HG03439 (cell line): ENCODE results near the gene ARHGAP40.

Source experiments
- ATAC-seq: cut with Tn5 transposase; IDR thresholded peaks from one replicate; pipeline ENCODE4 v1.9.1; 2021; ENCODE audit warnings: mild to moderate bottlenecking, moderate library complexity; ENCODE audit not compliant: unreplicated experiment

The ARHGAP40 gene

DNA sequence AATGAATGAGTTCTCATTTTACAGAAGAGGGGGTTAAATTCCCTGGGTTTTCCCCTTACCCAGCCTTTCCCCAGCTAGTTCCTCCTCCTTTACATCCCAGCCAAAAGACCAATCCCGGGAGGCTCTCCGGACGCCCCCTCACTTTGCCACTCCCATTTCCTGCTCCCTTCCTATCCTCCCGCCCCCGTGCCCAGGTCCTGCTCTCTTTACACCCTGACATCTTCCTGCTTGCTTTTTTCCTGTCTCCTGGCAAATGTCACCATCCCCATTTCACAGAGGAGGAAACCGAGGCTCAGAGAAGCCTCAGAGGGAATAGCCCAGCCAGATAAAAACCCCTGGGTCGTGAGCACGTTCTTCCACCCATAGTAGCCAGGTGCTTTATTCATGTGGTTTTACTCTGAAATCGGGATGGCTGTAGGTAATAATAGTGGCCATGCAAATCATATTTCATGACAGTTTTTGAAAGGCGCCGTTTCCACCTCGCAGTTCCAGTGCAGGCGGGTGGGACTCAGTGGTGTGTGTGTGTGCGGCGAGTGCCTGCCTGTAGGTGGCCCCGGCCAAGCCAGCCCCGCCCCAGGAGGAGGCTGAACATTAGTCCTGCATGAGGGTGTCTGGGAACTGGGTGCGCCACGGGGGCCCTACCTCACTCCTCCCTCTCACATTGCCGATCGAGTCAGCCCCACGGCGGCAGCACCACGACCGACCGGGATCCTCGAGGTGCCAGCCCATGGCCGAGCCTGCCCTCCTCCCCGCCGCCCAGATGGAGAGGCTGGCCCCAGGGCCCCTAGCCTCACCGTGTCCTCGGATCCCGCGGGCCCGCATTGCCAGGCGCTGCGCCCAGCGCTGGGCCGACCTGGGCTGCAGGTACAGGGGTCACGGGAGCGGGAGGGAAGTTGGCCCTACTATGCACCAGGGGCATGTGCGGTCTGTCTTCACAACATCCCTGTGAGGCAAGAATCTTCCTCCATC, at the start of gene ARHGAP40:
Gene ARHGAP40 (plus strand): TSS at position 594 of the 969 bp plus-strand sequence.
- no peak for ATAC-seq

- ATAC-seq = no peak
Observed at GRCh38 chr20:38554986-38555385, 46.6 kb upstream of the ARHGAP40 start.

DNA sequence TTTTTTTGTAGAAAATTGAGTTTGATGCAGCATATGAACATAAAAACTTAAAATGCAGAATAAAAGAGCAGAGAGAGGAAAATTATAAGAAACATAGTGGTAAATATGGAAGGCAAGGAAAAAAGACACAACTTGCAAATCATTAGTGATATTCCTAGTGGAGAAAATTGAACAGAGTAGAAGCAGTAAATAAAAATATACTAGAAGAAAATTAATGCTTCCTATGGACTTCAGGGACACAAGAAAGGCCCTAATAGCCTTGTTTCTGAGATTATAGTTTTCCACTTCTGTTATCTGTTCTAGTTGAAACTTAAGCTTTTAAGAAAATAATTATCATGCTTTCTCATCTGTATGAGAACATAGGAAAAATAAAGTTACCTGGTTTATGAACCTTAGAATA, 46.2 kb upstream of the ARHGAP40 start:
- ATAC-seq = no peak

DNA sequence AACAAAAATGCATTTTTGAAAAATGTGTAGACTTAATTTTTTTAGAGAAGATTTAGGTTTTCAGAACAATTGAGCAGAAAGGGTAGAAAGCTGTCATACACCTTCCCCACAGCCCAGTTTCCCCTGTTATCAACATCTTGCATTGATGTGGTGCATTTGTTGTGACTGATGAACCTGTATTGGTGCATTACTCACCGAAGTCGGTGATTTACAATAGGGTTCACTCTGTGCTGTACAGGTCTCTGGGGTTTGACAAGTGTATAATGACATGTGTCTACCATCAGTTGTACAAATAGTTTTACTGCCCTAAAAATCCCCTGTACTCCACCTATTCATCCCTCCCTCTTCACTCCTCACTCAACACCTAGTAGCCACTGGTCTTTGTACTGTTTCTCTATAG, 44.4 kb upstream of the ARHGAP40 start:
- no peak for ATAC-seq

- no peak for ATAC-seq
Observed at GRCh38 chr20:38558596-38559360, 42.8 kb upstream of the ARHGAP40 start.

GRCh38 chr20:38559764-38560163, 41.8 kb upstream of the ARHGAP40 start:
- no peak for ATAC-seq

GRCh38 chr20:38563802-38564431, 37.7 kb upstream of the ARHGAP40 start:
- no peak for ATAC-seq

DNA sequence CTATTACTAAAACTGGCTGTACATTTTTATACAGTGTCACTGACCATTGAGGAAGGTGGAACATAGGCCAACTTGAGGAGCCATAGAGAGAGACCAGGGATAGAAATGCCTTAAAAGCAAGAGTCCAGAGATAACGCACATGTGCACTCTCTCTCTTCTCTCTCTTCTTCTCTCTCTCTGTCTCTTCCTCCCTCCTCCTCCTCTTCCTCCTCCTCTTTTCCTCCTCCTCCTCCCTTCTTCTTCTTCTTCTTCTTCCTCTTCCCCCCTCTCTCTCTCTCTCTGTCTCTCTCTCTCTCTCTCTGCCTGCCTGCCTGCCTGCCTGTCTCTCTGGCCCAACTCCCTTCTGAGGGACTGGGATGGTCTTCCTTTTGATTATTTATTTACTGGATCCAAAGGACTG, 36.9 kb upstream of the ARHGAP40 start:
- no peak for ATAC-seq

DNA sequence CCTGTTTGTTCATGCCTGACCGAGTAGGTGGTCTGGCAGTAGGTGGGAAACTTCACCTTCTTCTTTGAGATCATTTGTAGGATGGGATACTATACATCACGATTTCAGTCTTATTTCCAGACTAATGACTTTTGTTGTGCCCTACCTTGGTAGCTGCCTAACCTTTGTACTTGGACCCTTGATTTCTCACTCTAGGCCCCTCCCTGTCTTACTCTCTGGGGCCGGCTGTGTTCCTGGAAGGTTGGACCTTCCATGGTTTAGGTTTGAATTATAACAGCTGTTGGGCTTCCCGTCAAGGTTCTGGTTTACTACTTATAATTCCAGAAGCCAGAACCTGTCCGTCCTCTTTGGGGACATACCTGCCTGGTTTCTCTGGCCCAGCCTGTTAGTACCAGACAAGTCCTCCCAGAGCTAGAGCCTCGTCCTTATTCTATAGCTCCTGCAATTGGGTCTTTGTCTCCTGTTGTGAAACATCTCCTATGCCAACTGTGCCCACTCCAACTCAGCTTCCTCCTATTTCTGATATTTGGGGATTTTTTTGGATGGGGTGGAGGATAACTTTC, 35.5 kb upstream of the ARHGAP40 start:
- ATAC-seq = no peak

DNA sequence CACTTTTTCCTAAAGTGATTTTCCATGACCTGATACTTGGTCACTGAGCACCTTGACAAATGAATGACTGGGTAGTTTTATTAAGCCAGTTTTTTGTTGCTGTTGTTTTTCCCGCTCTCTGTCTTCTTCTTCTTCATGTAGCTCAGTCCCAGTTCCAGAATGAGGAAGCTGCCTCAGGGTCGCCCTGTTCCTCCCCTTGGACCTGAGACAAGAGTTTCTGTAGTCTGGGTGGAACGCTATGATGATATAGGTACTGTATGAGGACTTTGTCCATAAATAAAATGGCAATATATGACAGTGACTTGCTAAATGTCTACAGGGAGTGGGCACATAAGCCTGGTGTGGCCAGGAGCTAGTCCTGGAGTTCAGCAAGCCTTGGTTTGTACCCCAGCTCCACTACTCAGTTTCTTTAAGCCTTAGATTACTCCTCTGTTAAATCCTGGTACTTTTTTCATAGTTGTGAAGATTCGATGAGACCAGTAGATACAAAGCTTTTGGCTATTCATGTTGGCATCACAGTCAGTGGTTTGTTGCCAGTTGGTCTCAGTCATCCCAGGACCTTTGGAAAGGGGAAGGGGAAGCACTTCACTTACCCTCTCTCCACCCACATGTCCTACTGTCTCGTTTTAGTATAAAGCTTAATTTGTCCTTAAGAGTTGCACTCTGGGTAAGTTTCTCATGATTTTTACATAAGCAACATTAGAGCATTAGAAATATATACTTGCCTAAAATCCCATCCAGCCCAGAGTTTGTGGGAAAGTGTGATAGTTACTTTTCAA, 31.7 kb upstream of the ARHGAP40 start:
- no peak for ATAC-seq

DNA sequence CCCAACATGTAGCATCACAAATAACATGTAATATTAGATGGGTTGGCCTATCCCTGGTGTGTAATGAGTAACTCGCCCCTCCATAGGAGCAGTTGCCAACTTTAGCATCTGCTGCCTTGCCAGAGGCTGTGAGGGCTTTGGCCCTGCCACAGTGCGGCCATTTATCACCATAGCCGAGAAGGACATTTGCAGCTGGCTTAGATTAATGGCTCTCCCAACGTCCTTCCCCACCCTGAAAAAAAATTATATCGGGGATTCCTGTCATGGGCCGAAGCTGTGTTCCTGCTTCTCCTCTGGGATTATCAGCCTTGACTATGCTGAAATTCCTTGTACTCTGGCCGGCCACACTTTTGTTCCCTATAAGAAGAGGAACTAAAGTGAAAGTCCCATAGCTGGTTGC, 28.2 kb upstream of the ARHGAP40 start:
- ATAC-seq = no peak

- no peak for ATAC-seq
Observed at GRCh38 chr20:38579219-38579910, 22.2 kb upstream of the ARHGAP40 start.

- ATAC-seq = no peak
Observed at GRCh38 chr20:38579921-38580320, 21.7 kb upstream of the ARHGAP40 start.

DNA sequence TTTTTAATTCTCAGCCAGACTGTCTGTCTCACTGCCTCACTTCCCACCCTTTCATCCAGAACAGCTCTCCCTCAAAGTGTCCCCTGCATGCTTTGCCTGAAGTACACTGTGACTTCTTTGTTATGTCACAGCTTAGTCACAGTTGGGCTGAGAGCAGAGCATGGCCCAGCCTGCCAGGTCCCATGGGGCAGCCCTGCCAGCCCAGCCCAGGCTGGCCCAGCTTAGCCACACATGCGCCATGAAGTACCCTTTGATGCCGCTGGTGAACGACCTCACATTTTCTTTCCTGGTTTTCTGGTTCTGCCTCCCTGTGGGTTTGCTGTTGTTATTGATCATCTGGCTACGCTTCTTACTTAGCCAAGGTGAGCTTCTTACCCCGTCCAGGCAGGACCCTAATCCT, 20.6 kb upstream of the ARHGAP40 start, which contains the start of gene ADIG:
Gene ADIG (plus strand): TSS at position 185 of the 400 bp plus-strand sequence. CDS start 54 bp downstream, at position 239.
- ATAC-seq = no peak

DNA sequence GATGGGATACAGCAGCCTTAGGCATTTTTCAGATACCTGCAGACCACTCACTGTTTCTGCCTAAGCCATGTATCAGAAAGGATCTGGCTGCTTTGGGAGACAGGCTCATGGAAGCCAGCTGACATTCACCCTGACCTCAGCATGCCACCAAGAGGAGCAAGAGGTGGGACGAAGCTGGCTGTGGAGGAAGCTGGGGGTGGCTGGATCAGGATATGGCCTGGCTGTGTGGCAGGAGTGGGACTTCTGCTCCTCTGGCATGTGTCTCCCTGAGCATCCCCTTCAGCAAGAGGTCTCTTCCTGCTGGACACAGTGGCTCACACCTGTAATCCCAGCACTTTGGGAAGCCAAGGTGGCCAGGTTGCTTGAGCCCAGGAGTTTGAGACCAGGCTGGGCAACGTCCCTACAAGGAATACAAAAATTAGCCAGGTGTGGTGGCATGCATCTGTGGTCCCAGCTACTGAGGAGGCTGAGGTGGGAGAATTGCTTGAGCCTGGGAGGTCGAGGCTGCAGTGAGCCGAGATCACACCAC, 19.7 kb upstream of the ARHGAP40 start:
- no peak for ATAC-seq

DNA sequence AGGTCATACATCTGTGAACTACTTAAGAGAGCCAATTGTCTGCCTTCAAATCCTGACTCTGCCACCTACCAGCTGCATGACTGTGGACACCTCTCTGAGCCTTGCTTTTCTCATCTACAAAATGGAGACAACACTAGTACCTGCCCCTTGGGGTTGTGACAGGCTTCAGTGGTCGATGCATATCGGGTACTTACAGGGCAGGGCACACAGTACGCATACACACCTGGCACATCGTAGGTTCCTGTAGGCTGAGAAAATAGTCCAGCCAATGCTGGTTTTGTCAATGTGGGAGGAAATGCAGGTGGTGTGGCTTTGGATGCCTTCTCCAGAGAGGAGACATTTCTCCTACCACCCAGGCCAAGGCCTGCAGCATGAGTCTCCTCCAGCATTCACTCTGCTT, 18.3 kb upstream of the ARHGAP40 start:
- no peak for ATAC-seq

- no peak for ATAC-seq
Observed at GRCh38 chr20:38584099-38584763, 17.4 kb upstream of the ARHGAP40 start.

- ATAC-seq = no peak
Observed at GRCh38 chr20:38585404-38586180, 16.0 kb upstream of the ARHGAP40 start.
